ENCODE measurements around the gene TMED1.
"Not testable (repeated sequence)": the region's sequence is repeated elsewhere in the genome, so short reads cannot be mapped to it uniquely, and the experiment has no call there.

The TMED1 gene

GRCh38 chr19:10862561-10863106, 26.6 kb upstream of the TMED1 start:
- no peak for DNase-seq (ENCODE audit: low read depth in 3 of 3)

DNA sequence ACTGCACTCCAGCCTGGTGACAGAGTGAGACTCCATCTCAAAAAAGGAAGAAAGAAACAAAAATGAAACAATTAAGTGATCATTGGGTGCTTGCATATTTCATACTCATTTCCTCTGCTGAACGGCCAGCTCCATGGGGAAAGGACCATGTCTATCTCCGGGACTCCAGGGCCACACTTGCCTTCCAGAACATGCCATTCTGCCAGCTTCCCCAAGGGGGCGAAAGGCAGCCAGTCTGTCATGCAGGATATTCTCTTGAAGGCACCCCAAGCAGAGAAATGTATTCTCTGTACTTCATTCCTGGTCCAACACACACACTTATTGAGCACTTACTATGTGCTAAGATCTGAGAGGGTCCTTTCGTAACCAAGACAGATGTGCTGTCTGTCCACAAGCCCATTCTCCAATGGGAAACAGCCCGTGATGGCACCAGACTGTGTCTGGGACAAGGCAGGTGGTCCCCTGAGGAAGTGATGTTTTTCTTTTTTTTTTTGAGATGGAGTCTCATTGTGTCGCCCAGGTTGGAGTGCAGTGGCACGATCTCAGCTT, 25.2 kb upstream of the TMED1 start:
- DNase-seq (ENCODE audit: low read depth in 3 of 3) = peak in 1 of 3 experiments; percentile 20

DNA sequence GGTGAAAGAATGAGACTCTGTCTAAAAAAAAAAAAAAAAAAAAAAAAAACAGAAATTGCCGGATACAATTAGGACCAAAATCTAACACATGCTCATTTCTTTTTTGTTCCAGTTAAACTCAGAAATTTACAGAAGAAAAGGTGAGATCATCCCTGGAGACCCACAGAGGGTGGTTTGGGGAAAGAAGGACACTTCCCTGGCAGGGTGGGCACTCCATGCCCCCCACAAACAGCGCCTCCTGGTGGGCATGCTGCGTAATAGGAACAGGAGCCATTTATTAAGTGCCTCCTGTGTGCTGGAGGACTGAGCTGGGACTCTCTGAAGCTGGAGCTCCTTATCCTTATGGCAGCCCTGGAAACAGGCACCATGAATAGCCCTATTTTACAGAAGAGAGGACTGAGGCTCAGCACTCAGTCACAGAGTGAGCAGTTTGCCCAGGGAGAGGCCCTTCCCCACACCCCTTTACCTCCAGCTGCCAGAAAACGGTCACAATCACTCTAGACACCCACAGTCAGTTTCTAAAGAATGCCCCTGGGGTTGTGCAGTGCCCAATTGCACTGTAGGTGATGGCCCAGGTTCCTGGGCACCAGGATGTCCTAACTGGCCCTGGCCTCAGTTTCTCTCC, 22.3 kb upstream of the TMED1 start:
- DNase-seq (ENCODE audit: low read depth in 3 of 3) = no peak

- not testable (repeated sequence) for DNase-seq (ENCODE audit: low read depth in 3 of 3)
These were observed 20.9 kb upstream of the TMED1 start for GRCh38 chr19:10856899-10857298.

GRCh38 chr19:10855879-10856522, 20.0 kb upstream of the TMED1 start:
- DNase-seq (ENCODE audit: low read depth in 3 of 3) = no peak

DNA sequence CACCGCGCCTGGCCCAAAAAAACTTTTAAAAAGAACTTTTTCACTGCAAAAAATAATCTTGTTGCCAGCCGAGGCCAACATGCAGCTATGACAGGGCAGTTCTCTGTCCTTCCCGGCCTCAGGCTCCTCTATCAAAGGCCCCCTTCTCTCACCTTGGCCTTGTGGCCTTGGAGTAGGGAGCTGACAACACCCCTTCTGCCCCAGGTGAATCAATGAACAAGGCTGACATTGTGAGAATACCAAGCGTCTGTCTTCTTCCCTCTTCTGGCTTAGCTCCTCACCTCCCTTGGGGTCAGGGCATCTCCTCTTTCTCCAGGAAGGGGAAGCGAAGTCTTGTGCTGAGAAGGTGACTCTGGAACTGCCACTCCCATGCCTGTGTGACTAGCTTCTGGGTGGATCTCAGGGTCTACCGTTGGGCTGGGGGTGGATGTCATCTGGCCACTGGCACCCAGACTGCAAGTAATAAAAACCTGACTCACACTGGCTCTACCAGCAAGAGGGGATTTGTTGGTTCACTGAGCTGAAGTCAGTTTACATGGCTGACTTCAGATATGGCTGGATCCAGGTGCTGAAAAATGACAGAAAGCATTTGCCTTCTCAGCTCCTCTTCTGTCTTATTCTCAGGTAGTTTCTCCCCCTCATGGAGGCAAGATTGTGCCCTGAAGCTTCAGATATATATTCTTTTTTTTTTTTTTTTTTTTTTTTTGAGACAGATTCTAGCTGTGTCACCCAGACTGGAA, 18.5 kb upstream of the TMED1 start:
- DNase-seq (ENCODE audit: low read depth in 3 of 3) = no peak

DNA sequence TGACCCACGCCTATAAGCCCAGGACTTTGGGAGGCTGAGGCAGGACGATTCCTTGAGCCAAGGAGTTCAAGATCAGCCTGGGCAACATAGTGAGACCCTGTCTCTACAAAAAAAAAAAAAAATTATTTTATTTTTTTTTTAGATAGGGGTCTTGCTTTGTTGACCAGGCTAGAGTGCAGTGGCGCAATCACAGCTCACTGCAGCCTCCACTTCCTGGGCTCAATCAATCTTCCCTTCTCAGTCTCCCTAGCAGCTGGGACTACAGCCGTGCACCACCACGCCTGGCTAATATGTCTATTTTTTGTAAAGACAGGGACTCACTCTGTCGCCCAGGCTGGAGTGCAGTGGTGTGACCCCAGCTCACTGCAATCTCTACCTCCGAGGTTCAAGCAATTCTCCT, 16.9 kb upstream of the TMED1 start:
- DNase-seq (ENCODE audit: low read depth in 3 of 3) = no peak

DNA sequence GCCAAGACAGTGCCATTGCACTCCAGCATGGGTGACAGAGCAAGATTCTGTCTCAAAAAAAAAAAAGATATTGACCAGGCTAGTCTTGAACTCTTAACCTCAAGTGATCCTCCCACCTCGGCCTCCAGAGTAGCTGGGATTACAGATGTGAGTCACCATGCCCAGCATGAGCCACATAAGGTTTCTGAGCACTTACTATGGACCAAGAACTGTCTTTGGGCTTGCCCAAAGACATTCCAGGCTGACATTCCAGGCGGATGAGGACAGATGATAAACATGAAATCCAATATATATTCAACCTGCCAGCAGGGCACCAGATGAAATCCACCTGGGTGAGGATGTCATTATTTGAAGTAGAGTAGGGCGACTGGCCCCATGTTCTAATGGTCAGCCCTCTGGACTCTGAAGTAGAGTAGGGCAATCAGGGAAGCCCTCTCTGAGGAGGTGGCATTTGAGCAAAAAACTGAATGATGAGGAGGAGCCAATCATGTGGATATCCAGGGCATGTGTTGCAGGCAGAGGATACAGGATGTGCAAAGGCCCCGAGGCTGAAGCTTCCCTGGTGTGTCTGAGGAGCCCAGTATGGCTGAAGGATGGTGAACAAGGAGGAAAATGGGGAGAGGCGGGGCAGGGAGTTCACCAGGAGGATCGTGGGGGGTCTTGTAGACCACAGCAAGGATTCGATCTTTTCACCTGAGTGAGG, 16.2 kb upstream of the TMED1 start:
- no peak for DNase-seq (ENCODE audit: low read depth in 3 of 3)

DNA sequence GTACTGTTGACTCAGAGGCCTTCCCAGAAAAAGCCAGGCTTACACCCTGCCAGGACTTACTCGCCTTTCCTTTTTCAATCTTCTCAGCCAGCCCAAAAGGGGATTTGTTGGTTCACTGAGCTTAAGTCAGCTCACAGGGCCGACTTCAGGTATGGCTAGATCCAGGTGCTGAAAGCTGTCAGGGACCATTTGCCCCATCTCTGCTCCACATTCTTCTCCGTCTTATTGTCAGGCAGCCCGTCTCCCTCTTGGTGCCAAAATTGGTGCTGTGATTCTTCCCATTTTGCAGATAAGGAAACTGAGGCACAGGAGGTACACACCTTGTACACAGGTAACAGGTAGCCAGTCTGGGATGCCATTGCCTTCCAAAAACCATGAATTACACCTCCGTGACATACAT, 14.6 kb upstream of the TMED1 start:
- no peak for DNase-seq (ENCODE audit: low read depth in 3 of 3)

DNA sequence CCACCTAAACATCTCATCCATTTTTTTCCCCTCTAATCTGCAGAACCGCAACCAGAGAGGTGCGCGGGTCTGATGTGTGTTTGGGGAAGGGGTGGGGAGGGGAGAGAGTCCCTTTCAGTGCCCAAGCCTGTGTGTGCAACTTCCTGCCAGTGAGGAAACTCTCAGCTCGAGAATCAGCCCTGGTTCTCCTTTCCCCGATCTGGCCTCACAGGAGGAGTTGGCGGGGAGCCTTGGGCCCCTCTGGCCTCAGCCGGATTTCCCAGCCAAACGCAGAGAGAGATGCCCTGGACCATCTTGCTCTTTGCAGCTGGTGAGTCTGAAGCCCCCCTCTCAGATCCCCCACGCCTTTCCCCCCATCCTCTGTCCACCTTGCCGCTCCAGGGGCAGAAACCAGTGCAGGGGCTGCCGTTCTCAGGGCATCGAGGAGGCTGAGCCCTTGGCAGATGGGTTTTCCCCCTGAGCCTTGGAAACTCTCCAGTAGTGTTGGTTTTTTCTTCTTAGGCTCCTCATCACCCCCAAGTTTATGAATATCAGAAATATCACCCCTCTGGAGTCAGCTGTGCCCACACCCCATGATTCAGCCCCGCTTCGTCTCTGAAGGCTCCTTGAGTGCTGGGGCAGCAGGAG, 12.3 kb upstream of the TMED1 start, which contains the start of gene C19orf38:
Gene C19orf38, plus strand, starts transcription at position 186 of the 627 bp plus-strand sequence. Its CDS starts 94 bp downstream, at position 280.
- no peak for DNase-seq (ENCODE audit: low read depth in 3 of 3)

- no peak for DNase-seq (ENCODE audit: low read depth in 3 of 3)
These were observed 10.6 kb upstream of the TMED1 start for GRCh38 chr19:10846500-10847202.

- DNase-seq (ENCODE audit: low read depth in 3 of 3) = no peak
These were observed 6.8 kb upstream of the TMED1 start for GRCh38 chr19:10842788-10843187.

DNA sequence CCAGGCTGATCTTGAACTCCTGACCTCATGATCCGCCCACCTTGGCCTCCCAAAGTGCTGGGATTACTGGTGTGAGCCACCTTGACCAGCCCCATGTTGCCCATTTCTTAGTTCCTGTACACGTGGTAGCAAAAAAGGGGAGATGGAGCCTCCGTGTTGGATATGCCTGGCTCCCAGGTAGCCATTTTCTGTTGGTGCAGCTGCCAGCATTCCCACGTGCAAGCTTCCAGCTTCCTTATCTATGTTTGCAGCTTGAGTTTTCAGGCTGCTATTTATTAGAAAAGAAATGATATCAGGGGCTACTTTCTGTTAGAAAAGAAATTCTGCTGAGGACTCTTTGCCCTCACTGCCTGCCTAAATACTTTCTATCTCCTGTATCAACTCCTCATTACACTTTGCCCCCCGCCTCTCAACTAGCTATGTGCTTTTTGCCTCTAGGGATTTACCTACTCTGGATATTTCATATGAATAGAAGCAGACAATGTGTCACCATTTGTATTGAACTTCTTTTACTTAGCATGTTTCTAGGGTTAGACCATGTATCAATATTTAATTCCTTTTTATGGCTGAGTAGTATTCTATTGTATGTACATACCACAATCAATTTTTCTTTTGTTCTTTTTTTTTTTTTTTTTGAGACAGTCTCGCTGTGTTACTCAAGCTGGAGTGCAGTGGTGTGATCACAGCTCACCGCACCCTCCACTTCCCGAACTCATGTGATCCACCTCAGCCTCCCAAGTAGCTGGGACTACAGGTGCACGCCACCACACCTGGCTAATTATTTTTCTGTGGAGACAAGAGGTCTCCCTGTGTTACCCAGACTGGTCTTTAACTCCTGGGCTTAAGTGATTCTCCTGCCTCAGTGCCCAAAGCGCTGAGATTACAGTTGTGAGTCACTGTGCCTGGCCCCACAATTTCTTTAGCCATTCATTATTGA, 3.4 kb upstream of the TMED1 start:
- DNase-seq (ENCODE audit: low read depth in 3 of 3) = no peak

GRCh38 chr19:10838377-10838776, 2.4 kb upstream of the TMED1 start:
- DNase-seq (ENCODE audit: low read depth in 3 of 3) = no peak

DNA sequence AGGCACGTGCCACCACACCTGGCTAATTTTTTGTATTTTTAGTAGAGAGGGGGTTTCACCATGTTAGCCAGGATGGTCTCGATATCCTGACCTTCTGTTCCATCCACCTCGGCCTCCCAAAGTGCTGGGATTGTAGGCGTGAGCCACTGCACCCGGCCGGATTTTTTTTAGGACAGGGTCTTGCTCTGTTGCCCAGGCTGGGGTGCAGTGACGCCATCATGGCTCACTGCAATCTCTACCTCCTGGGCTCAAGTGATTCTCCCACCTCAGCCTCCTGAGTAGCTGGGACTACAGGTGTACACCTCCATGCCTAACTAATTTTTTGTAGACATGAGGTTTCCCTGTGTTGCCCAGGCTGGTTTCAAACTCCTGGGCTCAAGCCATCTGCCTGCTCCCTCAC, 1.6 kb upstream of the TMED1 start:
- not testable (repeated sequence) for DNase-seq (ENCODE audit: low read depth in 3 of 3)

- peak; percentile 69 to 86 (median 71) for DNase-seq (ENCODE audit: low read depth in 3 of 3)
These were observed 693 bp upstream of the TMED1 start for GRCh38 chr19:10836479-10837330.

- no peak for DNase-seq (ENCODE audit: low read depth in 3 of 3)
These were observed 791 bp downstream of the TMED1 start for GRCh38 chr19:10835089-10835753.

GRCh38 chr19:10832939-10833296, 3.1 kb downstream of the TMED1 start:
- DNase-seq (ENCODE audit: low read depth in 3 of 3) = no peak
